Subcutaneous abdominal adipose tissue (tissue), 5 donors: ENCODE data around the gene PRRG1.
"Not testable (repeated sequence)": the region's sequence is repeated elsewhere in the genome, so short reads cannot be mapped to it uniquely, and the experiment has no call there.

Experiments
- H3K27ac ChIP-seq: one replicate; pipeline ENCODE4 v1.7.0; 2013; ENCODE audit warnings: low read depth, mild to moderate bottlenecking, inconsistent platforms, low read length, moderate library complexity
- H3K27me3 ChIP-seq, 5 donors: one replicate each; pipeline ENCODE4 v1.7.0; 2013; ENCODE audit warnings: low read length in 5 of 5, inconsistent platforms in 1 of 5; ENCODE audit not compliant: control insufficient read depth in 5 of 5, insufficient read depth in 4 of 5
- H3K36me3 ChIP-seq, 5 donors: one replicate each; pipeline ENCODE4 v1.7.0; 2013; ENCODE audit warnings: low read length in 5 of 5; ENCODE audit not compliant: control insufficient read depth in 5 of 5, insufficient read depth in 5 of 5
- H3K4me1 ChIP-seq, 5 donors: one replicate each; pipeline ENCODE4 v1.7.0; 2013; ENCODE audit warnings: low read length in 5 of 5, mild to moderate bottlenecking in 3 of 5, moderate library complexity in 1 of 5; ENCODE audit not compliant: control insufficient read depth in 5 of 5, insufficient read depth in 5 of 5
- H3K4me3 ChIP-seq, 5 donors: one replicate each; pipeline ENCODE4 v1.7.0; 2013; ENCODE audit warnings: low read length in 5 of 5, low read depth in 1 of 5
- H3K9ac ChIP-seq, 5 donors: one replicate each; pipeline ENCODE4 v1.7.0; 2013; ENCODE audit warnings: low read length in 5 of 5, mild to moderate bottlenecking in 4 of 5, moderate library complexity in 3 of 5
- H3K9me3 ChIP-seq, 5 donors: one replicate each; pipeline ENCODE4 v1.7.0; 2013; ENCODE audit warnings: low read length in 5 of 5; ENCODE audit not compliant: control insufficient read depth in 5 of 5
- donor health status: healthy.
- donor health status: healthy.
- donor health status: healthy.
- donor health status: healthy.
- donor health status: healthy.

Gene PRRG1

GRCh38 chrX:37454537-37455285, 105.5 kb downstream of the PRRG1 start:
- Histone ChIP-seq H3K36me3 (peaks cover 0 to 3% (median 0%) of the 10 kb centered on the region in 5 donors), H3K27me3 (no peaks in the 10 kb centered on the region), H3K4me1 (no peaks in the 10 kb centered on the region), H3K27ac (no peak overlapping the region), H3K9ac (no peak overlapping the region), H3K4me3 (no peak overlapping the region), H3K9me3 (no peaks in the 10 kb centered on the region)

GRCh38 chrX:37455381-37455780, 106.2 kb downstream of the PRRG1 start:
- peaks cover 0 to 3% (median 0%) of the 10 kb centered on the region in 5 donors for H3K36me3 ChIP-seq
- no peak overlapping the region for H3K9ac ChIP-seq
- no peaks in the 10 kb centered on the region for H3K4me1 ChIP-seq
- no peak overlapping the region for H3K27ac ChIP-seq
- no peaks in the 10 kb centered on the region for H3K9me3 ChIP-seq
- no peaks in the 10 kb centered on the region for H3K27me3 ChIP-seq
- no peak overlapping the region for H3K4me3 ChIP-seq

- H3K4me1 ChIP-seq, H3K4me3 ChIP-seq, H3K9me3 ChIP-seq, H3K36me3 ChIP-seq, H3K27ac ChIP-seq, H3K27me3 ChIP-seq, H3K9ac ChIP-seq: not testable (repeated sequence)
Measured at GRCh38 chrX:37460285-37460684, 111.1 kb downstream of the PRRG1 start.

DNA sequence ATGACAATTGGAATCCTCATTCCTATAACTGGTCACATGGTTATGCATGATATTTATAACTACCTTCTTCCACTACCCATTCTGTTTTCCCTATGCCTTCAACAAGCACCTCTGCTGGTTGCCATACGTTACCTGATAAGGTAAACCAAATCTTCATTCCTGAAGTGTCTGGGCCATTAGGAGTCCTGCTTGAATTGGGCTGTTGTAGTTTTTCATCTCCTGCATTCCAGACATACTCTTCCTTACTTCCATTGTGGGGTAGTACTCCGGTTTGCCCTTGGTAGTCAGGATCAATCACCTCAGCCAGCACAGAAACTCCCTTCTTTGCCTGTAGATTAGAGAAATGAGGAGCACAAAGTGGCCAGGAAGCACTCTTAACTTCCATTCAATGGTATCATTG, 113.2 kb downstream of the PRRG1 start:
- Histone ChIP-seq H3K27ac (no peak overlapping the region), H3K9ac (no peak overlapping the region), H3K4me1 (no peaks in the 10 kb centered on the region), H3K27me3 (peaks cover 0 to 3% (median 0%) of the 10 kb centered on the region in 5 donors), H3K4me3 (no peak overlapping the region), H3K36me3 (no peaks in the 10 kb centered on the region), H3K9me3 (no peaks in the 10 kb centered on the region)

DNA sequence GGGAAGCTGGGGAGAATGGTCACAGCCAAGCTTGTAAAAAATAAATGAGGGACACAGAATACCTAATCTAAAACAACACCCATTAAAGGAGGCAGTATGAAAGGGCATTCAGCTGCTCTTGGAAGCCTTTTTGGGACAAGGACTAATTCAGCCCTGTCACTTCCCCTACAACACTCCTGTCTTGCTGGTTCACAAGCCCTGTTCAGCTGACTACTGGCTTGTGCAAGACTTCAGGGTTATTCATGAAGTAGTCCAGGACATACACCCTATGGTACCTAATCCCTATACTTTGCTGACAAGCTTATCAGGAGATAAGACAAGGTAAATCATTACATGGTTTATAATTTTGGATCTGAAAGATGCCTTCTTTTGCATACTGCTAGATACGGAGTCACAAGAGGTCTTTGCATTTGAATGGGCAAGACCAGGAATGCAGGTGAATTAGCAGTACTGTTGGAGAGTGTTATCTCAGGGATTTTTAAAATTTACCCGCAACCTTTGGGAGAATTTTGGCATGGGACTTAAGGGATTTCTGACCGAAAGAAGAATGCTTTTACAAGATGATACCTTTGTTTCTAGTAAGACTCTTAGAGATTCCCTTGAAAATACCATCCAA, 119.1 kb downstream of the PRRG1 start:
- Histone ChIP-seq H3K4me1 (no peaks in the 10 kb centered on the region), H3K27me3 (peaks cover 0 to 7% (median 3%) of the 10 kb centered on the region in 5 donors), H3K27ac (no peak overlapping the region), H3K4me3 (no peak overlapping the region), H3K36me3 (no peaks in the 10 kb centered on the region), H3K9ac (no peak overlapping the region), H3K9me3 (no peaks in the 10 kb centered on the region)

GRCh38 chrX:37470711-37471110, 121.5 kb downstream of the PRRG1 start:
- Histone ChIP-seq H3K9ac (no peak overlapping the region), H3K4me1 (no peaks in the 10 kb centered on the region), H3K4me3 (no peak overlapping the region), H3K27ac (no peak overlapping the region), H3K9me3 (no peaks in the 10 kb centered on the region), H3K36me3 (no peaks in the 10 kb centered on the region), H3K27me3 (peaks cover 0 to 3% (median 3%) of the 10 kb centered on the region in 5 donors)

- no peaks in the 10 kb centered on the region for H3K4me1 ChIP-seq
- H3K9ac ChIP-seq: no peak overlapping the region
- H3K27me3 ChIP-seq: peaks cover 0 to 3% (median 0%) of the 10 kb centered on the region in 5 donors
- H3K4me3 ChIP-seq: no peak overlapping the region
- H3K36me3 ChIP-seq: no peaks in the 10 kb centered on the region
- H3K27ac ChIP-seq: no peak overlapping the region
- H3K9me3 ChIP-seq: no peaks in the 10 kb centered on the region
Measured at GRCh38 chrX:37472836-37473235, 123.7 kb downstream of the PRRG1 start.

DNA sequence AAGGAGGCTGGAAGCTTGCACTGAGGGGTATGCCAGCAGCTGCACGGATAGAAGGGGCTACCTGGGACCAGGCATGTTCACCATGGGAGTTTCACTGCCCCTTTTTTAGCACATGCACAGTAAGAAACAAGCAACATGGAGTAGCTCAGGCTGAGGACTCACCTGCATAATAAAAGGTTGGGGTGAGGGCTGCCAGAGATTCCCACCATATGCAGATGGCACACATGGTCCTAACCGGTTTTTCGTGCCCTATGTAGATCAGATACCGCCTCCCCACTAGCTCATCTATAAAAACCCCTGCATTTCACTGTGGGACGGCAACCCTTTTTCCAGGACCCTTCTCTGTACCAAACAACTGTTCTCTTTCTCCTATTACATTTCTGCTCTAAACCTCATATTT, 125.3 kb downstream of the PRRG1 start:
- no peak overlapping the region for H3K27ac ChIP-seq
- H3K36me3 ChIP-seq: no peaks in the 10 kb centered on the region
- H3K27me3 ChIP-seq: peaks cover 0 to 3% (median 0%) of the 10 kb centered on the region in 5 donors
- H3K9ac ChIP-seq: no peak overlapping the region
- H3K4me3 ChIP-seq: no peak overlapping the region
- no peaks in the 10 kb centered on the region for H3K4me1 ChIP-seq
- no peaks in the 10 kb centered on the region for H3K9me3 ChIP-seq

DNA sequence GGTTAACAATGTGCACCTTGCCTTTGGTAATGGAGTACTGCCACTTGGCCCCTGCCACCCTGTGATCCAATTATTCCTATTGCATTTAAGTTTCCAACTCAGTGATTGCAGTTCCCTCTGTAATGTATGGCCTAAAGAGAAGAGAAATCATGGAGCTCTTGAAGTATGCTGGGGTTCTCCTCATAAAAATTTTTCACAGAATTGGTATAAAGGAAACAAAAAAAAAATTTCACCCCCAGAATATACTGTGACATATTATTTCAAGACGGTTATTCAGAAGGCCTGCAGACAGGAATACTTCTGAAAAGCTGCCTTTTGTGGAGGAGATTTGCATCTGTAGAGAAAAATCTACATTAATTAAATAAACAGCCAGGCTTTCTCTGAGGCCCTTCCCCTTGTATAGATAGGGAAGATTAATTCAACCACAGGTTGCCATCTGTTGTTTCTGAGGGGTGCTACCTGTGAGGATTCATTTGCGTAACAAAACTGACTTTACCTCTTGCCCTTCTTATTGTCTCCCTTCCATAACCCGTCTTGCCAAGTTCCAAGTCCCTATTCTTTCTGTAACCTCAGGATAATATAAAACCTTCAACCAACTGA, 127.5 kb downstream of the PRRG1 start:
- Histone ChIP-seq H3K4me3 (no peak overlapping the region), H3K36me3 (no peaks in the 10 kb centered on the region), H3K27ac (no peak overlapping the region), H3K4me1 (no peaks in the 10 kb centered on the region), H3K9me3 (no peaks in the 10 kb centered on the region), H3K27me3 (no peaks in the 10 kb centered on the region), H3K9ac (no peak overlapping the region)

DNA sequence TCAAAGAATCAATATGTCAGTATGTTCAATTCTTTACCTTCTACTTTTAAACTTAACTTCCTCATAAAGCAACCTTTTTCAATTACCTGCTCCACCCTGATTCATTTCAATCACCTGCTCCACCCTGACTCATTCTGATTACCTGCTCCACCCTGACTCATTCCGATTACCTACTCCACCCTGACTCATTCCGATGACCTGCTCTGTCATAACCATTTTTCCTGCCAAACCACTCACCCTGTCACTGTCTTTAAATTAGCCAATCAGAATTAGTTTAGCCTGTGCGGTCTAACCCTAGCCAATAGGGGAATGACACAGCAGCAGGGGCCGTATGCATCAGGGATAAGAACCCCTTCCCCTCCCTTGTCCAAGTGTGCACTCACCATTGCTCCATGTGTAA, 135.2 kb downstream of the PRRG1 start:
- H3K4me3 ChIP-seq, H3K27ac ChIP-seq, H3K9ac ChIP-seq, H3K4me1 ChIP-seq, H3K9me3 ChIP-seq, H3K36me3 ChIP-seq, H3K27me3 ChIP-seq: not testable (repeated sequence)
